ENCODE measurements around the gene LRRC75A. TPM values are rescaled to one million over a fixed set of nuclear protein-coding genes. Genes with fewer than 3 reads are reported as not detected.
"Not testable (repeated sequence)": the region's sequence is repeated elsewhere in the genome, so short reads cannot be mapped to it uniquely, and the experiment has no call there.

LRRC75A gene
- total and polyA plus RNA-seq, 7 experiments from 2014 or later = 0.92 to 5.2 (median 3.3) TPM

DNA sequence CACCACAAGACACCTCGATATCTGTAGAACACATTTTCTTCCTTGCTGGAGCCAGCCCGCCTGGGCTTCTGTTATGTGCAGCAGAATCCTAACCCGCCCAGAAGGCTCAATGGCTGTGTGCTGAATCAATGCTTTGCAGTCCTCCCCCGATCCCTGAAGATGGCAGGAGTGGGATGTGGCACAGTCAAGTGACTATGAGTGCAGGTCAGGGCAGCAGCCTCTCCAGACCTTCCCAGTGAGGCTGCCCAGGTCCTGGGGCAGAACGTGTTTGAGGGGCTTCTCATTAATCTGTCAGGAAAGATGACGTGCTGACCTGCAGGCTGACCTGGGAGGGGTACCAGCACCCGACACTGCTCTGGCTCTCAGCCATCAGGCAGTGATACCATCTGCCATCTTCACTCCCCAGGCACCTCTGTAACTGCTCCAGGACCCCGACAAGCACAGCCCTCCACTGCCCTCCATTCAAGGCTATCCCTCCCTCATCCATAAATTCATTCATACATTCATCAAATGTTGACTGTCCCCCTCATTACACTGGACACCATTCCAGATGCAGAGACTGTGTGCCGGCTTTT, 35.2 kb downstream of the LRRC75A start:
- DNase-seq (no peak), ATAC-seq (no peak)
- Histone ChIP-seq H3K27me3 (ENCODE audit: control insufficient read depth in 2 of 2, insufficient read depth in 2 of 2, low read length in 2 of 2) (no peaks in the 10 kb centered on the region), H3K4me3 (ENCODE audit: low read length) (no peak overlapping the region), H3K4me1 (ENCODE audit: control insufficient read depth in 2 of 2, insufficient read depth in 2 of 2, low read length in 2 of 2) (no peaks in the 10 kb centered on the region), H3K27ac (ENCODE audit: low read depth, low read length) (no peak overlapping the region), H3K36me3 (ENCODE audit: control insufficient read depth in 2 of 3, insufficient read depth in 3 of 3, low read length in 3 of 3) (no peaks in the 10 kb centered on the region), H3K9me3 (ENCODE audit: control insufficient read depth in 2 of 3, low read length in 3 of 3) (no peaks in the 10 kb centered on the region)
- Mint-ChIP-seq H3K4me1 (peaks cover 0 to 14% (median 7%) of the 10 kb centered on the region in 7 donors), H3K9me3 (peaks cover 0 to 3% (median 0%) of the 10 kb centered on the region in 11 donors), H3K27ac (peak overlapping the region in 2 of 9 donors; percentile 23 to 45), H3K36me3 (peaks cover 0 to 7% (median 0%) of the 10 kb centered on the region in 5 donors), H3K27me3 (no peaks in the 10 kb centered on the region), H3K4me3 (no peak overlapping the region)
- CTCF ChIA-PET = interaction anchor here (5.3 kb wide), 1 partner anchor 65 kb away, joined by 52 read pairs; no protein-coding TSS in a partner anchor
- POLR2A ChIA-PET = no interaction called here
- intact Hi-C loops (cut with micrococcal nuclease) = no loop called here

GRCh38 chr17:16455997-16456741, 35.8 kb downstream of the LRRC75A start:
- no peaks in the 10 kb centered on the region for H3K9me3 ChIP-seq (ENCODE audit: control insufficient read depth in 2 of 3, low read length in 3 of 3)
- intact Hi-C loops (cut with micrococcal nuclease) = no loop called here
- POLR2A ChIA-PET = no interaction called here
- H3K27me3 ChIP-seq (ENCODE audit: control insufficient read depth in 2 of 2, insufficient read depth in 2 of 2, low read length in 2 of 2) = no peaks in the 10 kb centered on the region
- CTCF ChIA-PET = interaction anchor here (5.3 kb wide), 1 partner anchor 66 kb away, joined by 52 read pairs; no protein-coding TSS in a partner anchor
- H3K36me3 ChIP-seq (ENCODE audit: control insufficient read depth in 2 of 3, insufficient read depth in 3 of 3, low read length in 3 of 3) = no peaks in the 10 kb centered on the region
- no peaks in the 10 kb centered on the region for H3K4me1 ChIP-seq (ENCODE audit: control insufficient read depth in 2 of 2, insufficient read depth in 2 of 2, low read length in 2 of 2)
- Mint-ChIP-seq H3K27ac (peak overlapping the region in 3 of 9 donors; percentile 12 to 87 (median 23)), H3K36me3 (peaks cover 0 to 7% (median 0%) of the 10 kb centered on the region in 5 donors), H3K9me3 (peaks cover 0 to 3% (median 0%) of the 10 kb centered on the region in 11 donors), H3K4me3 (no peak overlapping the region), H3K4me1 (peaks cover 0 to 14% (median 7%) of the 10 kb centered on the region in 7 donors), H3K27me3 (no peaks in the 10 kb centered on the region)
- ATAC-seq (no peak), DNase-seq (no peak)
- no peak overlapping the region for H3K4me3 ChIP-seq (ENCODE audit: low read length)
- no peak overlapping the region for H3K27ac ChIP-seq (ENCODE audit: low read depth, low read length)

GRCh38 chr17:16453493-16453851, 38.5 kb downstream of the LRRC75A start:
- CTCF ChIA-PET = interaction anchor here (0.5 to 5.3 kb wide), 15 partner anchors 9 to 136 kb away, joined by 3 to 52 read pairs (median 4); partner anchors contain the start of gene TRPV2
- intact Hi-C loops (cut with micrococcal nuclease) = loop anchor here (1.0 to 5.0 kb wide), 6 partner anchors 15 to 136 kb away; no protein-coding TSS in a partner anchor
- Mint-ChIP-seq H3K4me1 (peaks cover 0 to 11% (median 7%) of the 10 kb centered on the region in 7 donors), H3K27ac (peak overlapping the region in 5 of 9 donors; percentile 14 to 77 (median 61)), H3K27me3 (no peaks in the 10 kb centered on the region), H3K9me3 (peaks cover 0 to 3% (median 0%) of the 10 kb centered on the region in 11 donors), H3K4me3 (peak overlapping the region in 1 of 10 donors; percentile 43), H3K36me3 (peaks cover 0 to 3% (median 0%) of the 10 kb centered on the region in 5 donors)
- Histone ChIP-seq H3K9me3 (ENCODE audit: control insufficient read depth in 2 of 3, low read length in 3 of 3) (no peaks in the 10 kb centered on the region), H3K36me3 (ENCODE audit: control insufficient read depth in 2 of 3, insufficient read depth in 3 of 3, low read length in 3 of 3) (peaks cover 0 to 8% (median 0%) of the 10 kb centered on the region in 3 experiments), H3K4me3 (ENCODE audit: low read length) (no peak overlapping the region), H3K4me1 (ENCODE audit: control insufficient read depth in 2 of 2, insufficient read depth in 2 of 2, low read length in 2 of 2) (no peaks in the 10 kb centered on the region), H3K27ac (ENCODE audit: low read depth, low read length) (no peak overlapping the region), H3K27me3 (ENCODE audit: control insufficient read depth in 2 of 2, insufficient read depth in 2 of 2, low read length in 2 of 2) (no peaks in the 10 kb centered on the region)
- POLR2A ChIA-PET = interaction anchor here (0.9 kb wide), 1 partner anchor 12 kb away, joined by 4 read pairs; no protein-coding TSS in a partner anchor
- DNase-seq (no peak), ATAC-seq (no peak)

GRCh38 chr17:16452268-16452667, 39.7 kb downstream of the LRRC75A start:
- H3K4me3 ChIP-seq (ENCODE audit: low read length); H3K27ac Mint-ChIP-seq; H3K4me3 Mint-ChIP-seq; H3K27me3 ChIP-seq (ENCODE audit: control insufficient read depth in 2 of 2, insufficient read depth in 2 of 2, low read length in 2 of 2); H3K4me1 ChIP-seq (ENCODE audit: control insufficient read depth in 2 of 2, insufficient read depth in 2 of 2, low read length in 2 of 2); ATAC-seq; POLR2A ChIA-PET; H3K36me3 Mint-ChIP-seq; H3K9me3 ChIP-seq (ENCODE audit: control insufficient read depth in 2 of 3, low read length in 3 of 3); H3K27ac ChIP-seq (ENCODE audit: low read depth, low read length); H3K9me3 Mint-ChIP-seq; H3K27me3 Mint-ChIP-seq: not testable (repeated sequence)
- H3K36me3 ChIP-seq (ENCODE audit: control insufficient read depth in 2 of 3, insufficient read depth in 3 of 3, low read length in 3 of 3) = peaks cover 0 to 19% (median 0%) of the 10 kb centered on the region in 3 experiments
- intact Hi-C loops (cut with micrococcal nuclease) = loop anchor here in 1 of 2 donors (5.0 kb wide), 2 partner anchors 65 to 85 kb away; no protein-coding TSS in a partner anchor
- peak in 1 of 9 donors; percentile 3 for DNase-seq
- H3K4me1 Mint-ChIP-seq = peaks cover 0 to 13% (median 7%) of the 10 kb centered on the region in 7 donors
- CTCF ChIA-PET = interaction anchor here (0.6 to 5.3 kb wide), 9 partner anchors 10 to 137 kb away, joined by 3 to 52 read pairs (median 4); partner anchors contain the start of gene TRPV2

- ATAC-seq = no peak
- H3K36me3 Mint-ChIP-seq = peaks cover 0 to 11% (median 5%) of the 10 kb centered on the region in 5 donors
- Histone ChIP-seq H3K36me3 (ENCODE audit: control insufficient read depth in 2 of 3, insufficient read depth in 3 of 3, low read length in 3 of 3) (peaks cover 0 to 40% (median 0%) of the 10 kb centered on the region in 3 experiments), H3K9me3 (ENCODE audit: control insufficient read depth in 2 of 3, low read length in 3 of 3) (no peaks in the 10 kb centered on the region), H3K4me3 (ENCODE audit: low read length) (no peak overlapping the region), H3K27me3 (ENCODE audit: control insufficient read depth in 2 of 2, insufficient read depth in 2 of 2, low read length in 2 of 2) (no peaks in the 10 kb centered on the region), H3K4me1 (ENCODE audit: control insufficient read depth in 2 of 2, insufficient read depth in 2 of 2, low read length in 2 of 2) (no peaks in the 10 kb centered on the region), H3K27ac (ENCODE audit: low read depth, low read length) (no peak overlapping the region)
- H3K9me3 Mint-ChIP-seq = peaks cover 0 to 3% (median 0%) of the 10 kb centered on the region in 11 donors
- ChIA-PET POLR2A (no interaction called here), CTCF (interaction anchor here (1.1 to 1.5 kb wide), 2 partner anchors 86 to 137 kb away, joined by 3 to 6 read pairs; no protein-coding TSS in a partner anchor)
- H3K4me1 Mint-ChIP-seq = peaks cover 0 to 13% (median 10%) of the 10 kb centered on the region in 7 donors
- peak overlapping the region in 1 of 9 donors; percentile 71 for H3K27ac Mint-ChIP-seq
- DNase-seq = no peak
- H3K4me3 Mint-ChIP-seq = no peak overlapping the region
- intact Hi-C loops (cut with micrococcal nuclease) = loop anchor here in 1 of 2 donors (5.0 kb wide), 2 partner anchors 63 to 87 kb away; no protein-coding TSS in a partner anchor
- no peaks in the 10 kb centered on the region for H3K27me3 Mint-ChIP-seq
Measured at GRCh38 chr17:16450028-16450427, 42.0 kb downstream of the LRRC75A start.

- no peak overlapping the region for H3K4me3 Mint-ChIP-seq
- peaks cover 0 to 3% (median 0%) of the 10 kb centered on the region in 11 donors for H3K9me3 Mint-ChIP-seq
- POLR2A ChIA-PET = no interaction called here
- no peaks in the 10 kb centered on the region for H3K27me3 Mint-ChIP-seq
- ATAC-seq (no peak), DNase-seq (no peak)
- intact Hi-C loops (cut with micrococcal nuclease) = no loop called here
- peaks cover 0 to 47% (median 0%) of the 10 kb centered on the region in 3 experiments for H3K36me3 ChIP-seq (ENCODE audit: control insufficient read depth in 2 of 3, insufficient read depth in 3 of 3, low read length in 3 of 3)
- H3K4me1 Mint-ChIP-seq = peaks cover 0 to 16% (median 10%) of the 10 kb centered on the region in 7 donors
- CTCF ChIA-PET = interaction anchor here (1.1 kb wide), 1 partner anchor 86 kb away, joined by 3 read pairs; no protein-coding TSS in a partner anchor
- H3K4me3 ChIP-seq (ENCODE audit: low read length) = no peak overlapping the region
- H3K4me1 ChIP-seq (ENCODE audit: control insufficient read depth in 2 of 2, insufficient read depth in 2 of 2, low read length in 2 of 2) = no peaks in the 10 kb centered on the region
- H3K27ac ChIP-seq (ENCODE audit: low read depth, low read length) = no peak overlapping the region
- no peaks in the 10 kb centered on the region for H3K27me3 ChIP-seq (ENCODE audit: control insufficient read depth in 2 of 2, insufficient read depth in 2 of 2, low read length in 2 of 2)
- H3K27ac Mint-ChIP-seq = no peak overlapping the region
- H3K9me3 ChIP-seq (ENCODE audit: control insufficient read depth in 2 of 3, low read length in 3 of 3) = no peaks in the 10 kb centered on the region
- H3K36me3 Mint-ChIP-seq = peaks cover 0 to 14% (median 8%) of the 10 kb centered on the region in 5 donors
Measured at GRCh38 chr17:16449121-16449570, 42.8 kb downstream of the LRRC75A start.
